ENCODE results near the gene SNX6. TPM values are rescaled to one million over a fixed set of nuclear protein-coding genes. Genes with fewer than 3 reads are reported as not detected.

Gene SNX6
- total and polyA plus RNA-seq, 9 of the 15 experiments (the other 6 are each of a cell fraction or from before 2014, with no cell fraction given): 34.6 to 111 (median 57.5) TPM

- no peaks in the 10 kb centered on the region for H3K4me1 ChIP-seq (replicated peaks in 1 of 2; ENCODE audit: control insufficient read depth in 2 of 2, insufficient read depth in 2 of 2, low read length in 2 of 2)
- no peak for FAIRE-seq
- H3K36me3 ChIP-seq (ENCODE audit: control insufficient read depth, insufficient read depth, low read length): peaks cover 37% of the 10 kb centered on the region; the same call in 1 of the 3 replicates
- CTCF ChIA-PET (ENCODE audit: low intra/inter-chr PET ratio): no interaction called here
- WGBS (ENCODE audit: insufficient coverage, low coverage, missing lambda C conversion rate): 80% methylated on average over 2 of the region's 6 CpGs
- POLR2A ChIA-PET: no interaction called here
- H3K4me3 ChIP-seq: no peak overlapping the region
- DNase-seq (ENCODE audit: extremely low read depth in 1 of 4, low spot score in 3 of 4): no peak
- in situ Hi-C loops (cut with MboI): no loop called here
- ATAC-seq: no peak
- no peaks in the 10 kb centered on the region for H3K9me3 ChIP-seq (replicated peaks; ENCODE audit: control insufficient read depth, insufficient read depth, low read depth, low read length)
- no peaks in the 10 kb centered on the region for H4K20me1 ChIP-seq (replicated peaks; ENCODE audit: control insufficient read depth, insufficient read depth, low read length)
- H3K4me2 ChIP-seq (ENCODE audit: insufficient read depth, low read length): no peak overlapping the region
- TF ChIP-seq MGA (IDR thresholded peaks at IDR 0.05) (no peak), RBM25 (IDR thresholded peaks at IDR 0.05; ENCODE audit: low read depth, low read length, severe bottlenecking) (no peak), SNIP1 (IDR thresholded peaks at IDR 0.05; ENCODE audit: low read depth) (no peak), CGGBP1 (CRISPR knock-in tag; IDR thresholded peaks at IDR 0.05) (no peak), MBD2 (IDR thresholded peaks at IDR 0.05; ENCODE audit: borderline replicate concordance, low read depth) (no peak), SP2 (IDR thresholded peaks at IDR 0.05; ENCODE audit: extremely low read depth, low read depth, low read length, poor library complexity, severe bottlenecking) (no peak), TAL1 (IDR thresholded peaks at IDR 0.05) (no peak), ZNF280B (CRISPR knock-in tag; IDR thresholded peaks at IDR 0.05) (no peak), SMARCB1 (IDR thresholded peaks at IDR 0.05; ENCODE audit: insufficient read length, low read depth) (no peak)
- no peak overlapping the region for H3K9ac ChIP-seq (ENCODE audit: insufficient read depth in 1 of 2, low read depth in 2 of 2, low read length in 2 of 2)
- no peaks in the 10 kb centered on the region for H3K79me2 ChIP-seq (ENCODE audit: control insufficient read depth, insufficient read depth, low read length)
- H3K27me3 ChIP-seq (ENCODE audit: control insufficient read depth in 2 of 2, insufficient read depth in 2 of 2, low read length in 2 of 2): no peaks in the 10 kb centered on the region
- no TSS peak for BruUV-seq (replicated peaks)
- H2AFZ ChIP-seq (ENCODE audit: low read depth, low read length): no peak overlapping the region
- intact Hi-C loops (cut with micrococcal nuclease): no loop called here
- no peak overlapping the region for H3K27ac ChIP-seq (ENCODE audit: extremely low read depth, low read depth, low read length)
- no peaks in the 10 kb centered on the region for H3K9me1 ChIP-seq (ENCODE audit: control insufficient read depth, insufficient read depth, low read length)
These were observed 46.4 kb downstream of the SNX6 start for GRCh38 chr14:34583525-34583924.

Data from K562 (cell line).